HG02678 (cell line): ENCODE data around the gene HNRNPCL1.
"Not testable (repeated sequence)": the region's sequence is repeated elsewhere in the genome, so short reads cannot be mapped to it uniquely, and the experiment has no call there.

ENCODE experiments used
- ATAC-seq: cut with Tn5 transposase; IDR thresholded peaks from one replicate; pipeline ENCODE4 v1.9.1; 2021; ENCODE audit warnings: mild to moderate bottlenecking, moderate library complexity; ENCODE audit not compliant: unreplicated experiment

HNRNPCL1 gene

DNA sequence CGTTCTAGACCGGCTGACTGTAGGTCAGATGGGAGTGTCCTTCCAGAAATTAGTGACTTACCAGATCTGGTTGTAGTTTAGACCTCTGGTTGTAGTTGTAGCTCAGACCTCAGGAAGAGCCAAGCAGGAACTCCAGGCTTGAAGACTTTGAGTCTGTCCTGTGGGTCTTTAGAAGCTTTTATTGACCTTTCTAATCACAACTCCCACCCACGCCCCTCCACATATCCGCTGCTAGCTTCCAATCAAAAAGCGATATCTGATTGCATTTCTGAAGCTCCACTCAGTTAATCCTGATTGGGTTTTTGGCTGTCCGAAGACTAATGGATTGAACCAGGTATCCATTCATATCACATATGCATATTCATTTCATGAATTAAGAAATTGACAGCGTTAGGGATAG lies at the start of gene HNRNPCL1:
Gene HNRNPCL1 (minus strand): TSS at position 101 of the 400 bp plus-strand sequence. CDS start 431 bp downstream, outside the sequence.
- ATAC-seq = not testable (repeated sequence)

DNA sequence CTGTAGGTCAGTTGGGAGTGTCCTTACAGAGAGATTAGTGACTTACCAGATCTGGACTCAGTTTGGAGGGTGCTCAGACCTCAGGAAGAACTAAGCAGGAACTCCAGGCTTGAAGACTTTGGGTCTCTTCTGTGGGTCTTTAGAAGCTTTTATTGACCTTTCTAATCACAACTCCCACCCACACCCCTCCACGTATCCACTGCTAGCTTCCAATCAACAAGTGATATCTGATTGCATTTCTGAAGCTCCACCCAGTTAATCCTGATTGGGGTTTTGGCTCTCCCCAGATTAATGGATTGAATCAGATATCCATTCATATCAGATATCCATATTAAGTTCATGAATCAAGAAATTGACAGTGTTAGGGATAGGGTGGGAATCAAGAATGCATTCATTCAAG lies 49.6 kb upstream of the HNRNPCL1 start, which contains the start of gene PRAMEF10:
Gene PRAMEF10 (minus strand): TSS at position 101 of the 400 bp plus-strand sequence. CDS start 2,423 bp downstream, outside the sequence.
- ATAC-seq = not testable (repeated sequence)

DNA sequence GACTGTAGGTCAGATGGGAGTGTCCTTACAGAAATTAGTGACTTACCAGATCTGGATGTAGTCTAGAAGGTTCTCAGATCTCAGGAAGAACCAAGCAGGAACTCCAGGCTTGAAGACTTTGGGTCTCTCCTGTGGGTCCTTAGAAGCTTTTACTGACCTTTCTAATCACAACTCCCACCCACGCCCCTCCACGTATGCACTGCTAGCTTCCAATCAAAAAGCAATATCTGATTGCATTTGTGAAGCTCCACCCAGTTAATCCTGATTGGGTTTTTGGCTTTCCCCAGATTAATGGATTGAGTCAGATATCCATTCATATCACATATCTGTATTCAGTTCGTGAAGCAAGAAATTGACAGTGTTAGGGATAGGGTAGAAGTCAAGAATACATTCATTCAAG lies 37.6 kb upstream of the HNRNPCL1 start, which contains the start of gene PRAMEF4:
Gene PRAMEF4 (minus strand): TSS at position 101 of the 400 bp plus-strand sequence. CDS start 2,807 bp downstream, outside the sequence.
- ATAC-seq = not testable (repeated sequence)

- not testable (repeated sequence) for ATAC-seq
These were observed 29.9 kb upstream of the HNRNPCL1 start for GRCh38 chr1:12878453-12878852.

DNA sequence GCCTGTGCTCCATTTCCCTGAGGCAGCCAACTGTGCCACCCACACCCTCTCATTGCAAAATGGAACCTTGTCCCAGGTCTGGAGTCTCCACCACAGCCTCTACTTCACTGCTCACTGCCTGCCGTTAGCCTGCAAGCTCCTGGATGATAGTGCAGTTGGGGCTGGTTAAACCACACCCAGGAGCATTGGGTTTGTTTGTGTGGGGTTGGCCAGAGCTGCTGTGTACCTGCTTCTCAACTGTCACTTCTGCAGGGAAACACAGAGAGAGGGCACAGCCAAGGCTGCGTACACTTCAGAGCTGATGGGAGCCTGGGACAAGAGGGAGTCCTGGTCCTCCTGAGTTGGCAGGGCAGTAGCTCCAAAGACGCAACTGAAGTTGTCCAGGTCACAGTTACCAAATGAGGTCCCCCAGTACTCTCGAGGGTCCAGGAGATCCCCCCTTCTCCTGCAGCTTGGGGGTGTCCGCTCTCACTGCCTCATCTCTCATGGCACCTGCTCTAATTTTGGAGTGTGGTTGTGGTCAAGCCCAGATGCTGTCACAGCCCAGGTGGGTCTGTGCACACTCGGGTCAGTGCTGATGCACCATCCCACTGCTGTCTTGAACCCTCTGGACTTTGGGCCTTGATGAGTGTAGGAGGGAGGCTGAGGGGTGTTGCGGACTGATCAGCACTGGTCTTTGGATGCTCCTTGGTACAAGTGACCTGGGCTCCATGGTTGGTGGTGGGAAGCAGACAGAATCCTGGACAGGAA lies 14.8 kb upstream of the HNRNPCL1 start:
- ATAC-seq = not testable (repeated sequence)

GRCh38 chr1:12856786-12857185 lies 8.3 kb upstream of the HNRNPCL1 start, which contains the start of gene PRAMEF2:
PRAMEF2 (plus strand) TSS chr1:12857086; CDS start chr1:12859010, 1,924 bp downstream.
- not testable (repeated sequence) for ATAC-seq

DNA sequence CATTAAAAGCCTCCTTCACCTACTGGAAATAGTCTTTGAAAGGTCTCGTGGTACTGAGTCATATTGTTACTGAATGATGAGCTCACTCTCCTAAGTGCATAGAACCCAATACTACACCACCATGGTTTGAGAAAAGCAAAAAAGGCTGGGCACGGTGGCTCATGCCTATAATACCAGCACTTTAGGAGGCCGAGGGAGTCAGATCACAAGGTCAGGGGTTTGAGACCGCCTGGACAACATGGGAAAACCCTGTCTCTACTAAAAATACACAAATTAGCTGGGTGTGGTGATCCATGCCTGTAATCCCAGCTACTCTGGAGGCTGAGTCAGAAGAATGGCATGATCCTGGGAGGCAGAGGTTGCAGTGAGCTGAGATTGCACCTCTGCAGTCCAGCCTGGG lies 3.3 kb upstream of the HNRNPCL1 start:
- no peak for ATAC-seq

DNA sequence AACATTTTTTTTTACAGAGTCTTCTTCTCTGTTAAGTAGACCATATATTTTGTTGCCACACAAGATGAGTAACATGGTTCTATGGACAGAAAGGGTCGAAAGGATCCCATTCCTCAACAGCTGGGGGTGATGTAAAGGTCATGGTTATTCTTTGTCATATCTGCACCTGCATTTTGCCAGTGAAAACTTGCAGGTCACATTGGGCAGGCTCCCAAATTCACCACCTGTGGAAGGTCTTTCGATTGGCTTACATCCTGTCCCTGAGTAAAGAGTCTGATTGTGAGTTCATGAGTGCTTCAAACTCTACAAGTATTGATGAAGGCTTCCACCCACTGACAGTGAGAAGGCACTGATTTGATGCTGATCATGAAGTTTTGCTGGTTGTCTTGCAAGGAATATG lies 15.3 kb downstream of the HNRNPCL1 start:
- not testable (repeated sequence) for ATAC-seq

- ATAC-seq = not testable (repeated sequence)
These were observed 17.2 kb downstream of the HNRNPCL1 start, which contains the start of gene PRAMEF11 for GRCh38 chr1:12831310-12831709. PRAMEF11 (minus strand) TSS chr1:12831410; CDS start chr1:12828789, 2,621 bp downstream.

GRCh38 chr1:12819061-12819460 lies 29.5 kb downstream of the HNRNPCL1 start:
- not testable (repeated sequence) for ATAC-seq

DNA sequence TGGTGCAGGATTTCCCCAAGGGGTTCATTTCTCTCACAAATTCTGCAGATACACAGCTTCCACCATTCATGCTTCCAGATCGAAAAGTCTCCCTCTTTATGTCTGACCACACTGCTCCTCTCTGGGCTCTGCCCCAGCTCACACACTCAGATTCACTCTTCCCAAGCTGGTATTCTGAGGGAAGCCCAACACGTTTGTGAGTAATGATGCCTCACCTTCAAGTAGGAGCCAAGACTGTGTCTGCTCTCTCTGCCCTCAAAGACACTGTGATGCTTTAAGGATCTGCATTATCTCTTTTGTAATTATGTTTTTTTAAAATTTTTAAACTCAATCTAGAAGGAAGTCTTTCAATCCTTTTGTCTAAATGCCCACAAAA lies 37.1 kb downstream of the HNRNPCL1 start:
- no peak for ATAC-seq

DNA sequence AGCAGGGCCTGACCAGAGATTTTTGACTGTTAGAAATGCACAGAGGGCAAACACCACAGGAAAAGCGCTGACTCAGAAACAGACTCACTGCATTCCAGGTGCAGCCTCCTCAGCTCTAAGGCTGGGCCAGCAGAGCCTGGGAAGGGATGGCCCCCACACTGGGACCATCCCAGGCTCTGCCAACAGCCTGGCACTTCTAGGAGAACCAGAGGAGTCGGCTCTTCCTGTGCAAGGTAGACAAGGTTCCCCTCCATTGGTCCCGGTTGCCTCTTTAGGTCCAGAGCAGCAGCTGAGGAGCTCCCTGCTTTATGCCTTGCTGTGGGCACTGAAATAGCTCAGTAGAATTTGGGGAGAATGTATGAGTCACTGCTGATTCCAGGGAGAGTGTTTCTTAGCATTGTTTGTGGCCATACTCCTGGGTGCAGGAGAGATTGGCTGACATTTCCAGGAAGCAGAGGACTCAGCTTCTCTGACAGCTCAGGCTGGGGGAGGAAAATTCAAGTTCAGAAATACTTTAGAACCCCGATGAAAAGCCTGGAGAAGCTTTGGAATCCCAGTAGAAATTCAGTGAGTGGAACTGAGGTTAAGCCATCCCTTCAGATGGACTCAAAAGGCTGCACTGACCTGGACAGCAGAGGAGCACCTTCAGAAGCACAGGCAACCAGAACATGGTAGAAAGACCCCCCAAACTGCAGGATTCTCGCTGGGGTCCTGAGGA lies 37.7 kb downstream of the HNRNPCL1 start:
- ATAC-seq = no peak

DNA sequence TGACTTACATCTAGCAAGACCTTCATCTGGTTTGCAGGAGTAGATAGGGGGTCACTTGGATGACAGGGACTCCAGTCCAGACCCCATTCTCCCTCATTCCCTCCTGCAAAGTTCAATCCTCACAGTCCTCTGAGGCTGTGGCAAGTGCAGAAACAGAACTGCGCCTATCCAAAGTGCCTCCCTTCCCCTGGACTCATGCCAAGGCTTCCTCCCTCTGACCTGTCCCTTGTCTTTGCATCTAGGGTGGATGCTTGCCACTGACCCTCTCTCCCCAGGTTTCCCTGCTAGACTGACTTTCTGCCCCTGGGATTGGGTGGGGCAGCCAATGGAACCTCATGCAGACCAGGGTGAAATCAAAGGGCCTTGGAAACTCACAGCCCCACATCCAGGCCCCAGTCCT lies 38.6 kb downstream of the HNRNPCL1 start:
- no peak for ATAC-seq

GRCh38 chr1:12799730-12800129 lies 48.8 kb downstream of the HNRNPCL1 start:
- no peak for ATAC-seq

GRCh38 chr1:12798911-12799310 lies 49.6 kb downstream of the HNRNPCL1 start:
- ATAC-seq = no peak
